CD4-positive, alpha-beta memory T cell (primary cell): Measurements from ENCODE around the gene SBNO2. TPM values are rescaled to one million over a fixed set of nuclear protein-coding genes. Genes with fewer than 3 reads are reported as not detected.
A peak's percentile ranks its signal among the peaks of the same experiment; 100 is the strongest.

Experiments used
- CTCF ChIA-PET: fragments of 350-600 bp; sonication (Branson Sonifier 250); formaldehyde crosslinking; loops from one replicate; lab custom pipeline; 2021; ENCODE audit warnings: inconsistent platforms; ENCODE audit not compliant: partially characterized antibody; lab: Charles Lee
- POLR2A ChIA-PET: fragments of 350-600 bp; sonication (Branson Sonifier 250); formaldehyde crosslinking; loops from one replicate; lab custom pipeline; 2021; ENCODE audit not compliant: partially characterized antibody; lab: Charles Lee
- DNase-seq, 5 donors: peaks; one replicate each; pipeline versions ENCODE4 v3.0.0 to v3.0.0-alpha.2; 2020 to 2022; ENCODE audit warnings: mixed read lengths in 1 of 5
- H3K27ac ChIP-seq: one replicate; pipeline ENCODE4 v1.7.0; 2013; ENCODE audit warnings: low read depth, low read length
- H3K27me3 ChIP-seq: 2 replicates; pipeline ENCODE4 v1.7.0; 2013; ENCODE audit warnings: mild to moderate bottlenecking, low read length, moderate library complexity; ENCODE audit not compliant: insufficient read depth
- H3K36me3 ChIP-seq: 2 replicates; pipeline ENCODE4 v1.7.0; 2013; ENCODE audit warnings: mild to moderate bottlenecking, low read length, moderate library complexity; ENCODE audit not compliant: insufficient read depth
- H3K4me1 ChIP-seq: 2 replicates; pipeline ENCODE4 v1.7.0; 2013; ENCODE audit warnings: mild to moderate bottlenecking, low read length, moderate library complexity; ENCODE audit not compliant: insufficient read depth
- H3K4me3 ChIP-seq, 2 donors: one replicate each; pipeline ENCODE4 v1.7.0; 2013; ENCODE audit warnings: low read length in 2 of 2, mild to moderate bottlenecking in 1 of 2
- H3K9me3 ChIP-seq, 2 donors: one replicate each; pipeline ENCODE4 v1.7.0; 2013; ENCODE audit warnings: low read length in 2 of 2, control low read depth in 1 of 2; ENCODE audit not compliant: control insufficient read depth in 1 of 2
- H3K27ac Mint-ChIP-seq, 7 donors: one replicate each; pipeline ENCODE4 v1.8.0; 2020 to 2021; ENCODE audit warnings: mixed read lengths in 7 of 7, mild to moderate bottlenecking in 6 of 7, inconsistent platforms in 3 of 7, moderate library complexity in 3 of 7
- H3K27me3 Mint-ChIP-seq, 2 donors: one replicate each; pipeline ENCODE4 v1.8.0; 2020 to 2021; ENCODE audit warnings: mixed read lengths in 2 of 2
- H3K36me3 Mint-ChIP-seq, 2 donors: one replicate each; pipeline ENCODE4 v1.8.0; 2020 to 2021; ENCODE audit warnings: mixed read lengths in 2 of 2, inconsistent platforms in 1 of 2, mild to moderate bottlenecking in 1 of 2
- H3K4me1 Mint-ChIP-seq, 4 donors: one replicate each; pipeline ENCODE4 v1.8.0; 2020 to 2021; ENCODE audit warnings: mixed read lengths in 4 of 4, mild to moderate bottlenecking in 1 of 4
- H3K4me3 Mint-ChIP-seq, 8 donors: one replicate each; pipeline ENCODE4 v1.8.0; 2020 to 2021; ENCODE audit warnings: mixed read lengths in 8 of 8, mild to moderate bottlenecking in 7 of 8, moderate library complexity in 6 of 8, inconsistent platforms in 3 of 8
- H3K9me3 Mint-ChIP-seq, 8 donors: one replicate each; pipeline ENCODE4 v1.8.0; 2020 to 2021; ENCODE audit warnings: mixed read lengths in 8 of 8, mild to moderate bottlenecking in 5 of 8, inconsistent platforms in 3 of 8, moderate library complexity in 1 of 8
- intact Hi-C: fragments of 100-400 bp; cut with micrococcal nuclease; formaldehyde crosslinking; loops from one replicate; pipeline ENCODE4 v1.15.1; 2023
- polyA plus RNA-seq, 2 donors: library from polyadenylated mRNA; unstranded; fragments of 300-500 nt; fragmentation: Illumina TruSeq; gene quantifications; one replicate each; pipeline ENCODE4 v1.2.3, GENCODE V29; 2021
- total RNA-seq, 2 experiments: library from RNA; stranded (reverse); gene quantifications; one replicate each; pipeline ENCODE4 v1.2.3, GENCODE V29; 2021

The SBNO2 gene
- total and polyA plus RNA-seq, 4 experiments from 2014 or later: 0.37 to 98.6 (median 48.1) TPM

DNA sequence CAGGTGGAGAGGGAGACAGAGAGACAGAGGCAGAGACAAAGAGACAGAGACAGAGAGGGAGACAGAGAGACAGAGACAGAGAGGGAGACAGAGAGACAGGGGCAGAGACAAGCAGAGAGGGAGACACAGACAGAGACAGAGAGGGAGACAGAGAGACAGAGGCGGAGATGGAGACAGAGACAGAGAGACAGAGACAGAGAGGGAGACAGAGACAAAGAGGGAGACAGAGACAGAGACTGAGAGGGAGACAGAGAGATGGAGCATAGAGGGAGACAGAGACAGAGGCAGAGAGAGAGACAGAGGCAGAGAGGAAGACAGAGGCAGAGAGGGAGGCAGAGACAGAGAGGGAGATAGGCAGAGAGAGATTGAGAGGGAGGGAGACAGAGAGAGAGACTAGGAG is 29.3 kb downstream of the SBNO2 start:
- H3K36me3 ChIP-seq: peaks cover 4% of the 10 kb centered on the region
- H3K4me1 Mint-ChIP-seq: peaks cover 3 to 7% (median 5%) of the 10 kb centered on the region in 4 donors
- CTCF ChIA-PET: no interaction called here

DNA sequence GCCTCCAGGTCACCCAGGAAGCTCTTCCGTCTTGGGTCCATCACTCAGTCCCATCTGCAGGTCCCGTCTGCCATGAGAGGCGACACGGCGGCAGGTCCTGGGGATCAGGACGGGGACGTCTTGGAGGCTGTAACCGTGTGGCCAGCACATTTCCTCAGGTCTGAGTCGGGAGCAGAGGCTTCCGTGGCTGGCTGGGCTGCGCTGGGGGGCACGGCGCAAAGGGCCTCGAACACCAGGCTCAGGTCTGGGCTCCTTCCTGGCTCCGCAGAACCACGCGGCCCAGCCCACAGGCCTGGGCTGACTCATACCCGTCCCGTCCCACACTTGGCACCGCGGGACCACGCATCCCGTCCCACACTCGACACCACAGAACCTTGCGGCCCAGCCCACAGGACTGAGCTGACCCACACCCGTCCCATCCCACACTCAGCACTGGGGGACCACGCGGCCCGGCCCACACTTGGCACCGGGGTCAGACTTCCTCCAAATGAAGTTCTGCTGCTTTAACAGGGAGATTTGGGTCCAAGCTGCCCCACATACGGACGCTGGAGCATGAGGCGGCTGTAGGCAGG is 30.2 kb downstream of the SBNO2 start:
- POLR2A ChIA-PET: no interaction called here
- intact Hi-C loops: no loop called here

More for the DNA sequence above, 29.3 kb downstream of the SBNO2 start:
- Histone ChIP-seq H3K4me1 (no peaks in the 10 kb centered on the region), H3K9me3 (no peaks in the 10 kb centered on the region), H3K27ac (no peak overlapping the region), H3K4me3 (no peak overlapping the region), H3K27me3 (no peaks in the 10 kb centered on the region)
- Mint-ChIP-seq H3K9me3 (peaks cover 0 to 4% (median 0%) of the 10 kb centered on the region in 8 donors), H3K4me3 (no peak overlapping the region), H3K27ac (peak overlapping the region in 5 of 7 donors; percentile 15 to 93 (median 87)), H3K36me3 (peaks cover 26 to 32% of the 10 kb centered on the region in 2 donors), H3K27me3 (no peaks in the 10 kb centered on the region)
- POLR2A ChIA-PET: no interaction called here
- intact Hi-C loops: no loop called here
- no peak for DNase-seq

GRCh38 chr19:1141944-1142343 is 32.1 kb downstream of the SBNO2 start:
- H3K36me3 Mint-ChIP-seq: peaks cover 32 to 36% of the 10 kb centered on the region in 2 donors
- H3K27me3 Mint-ChIP-seq: no peaks in the 10 kb centered on the region
- H3K27ac ChIP-seq: no peak overlapping the region
- no peaks in the 10 kb centered on the region for H3K36me3 ChIP-seq
- intact Hi-C loops: no loop called here
- H3K4me3 Mint-ChIP-seq: no peak overlapping the region
- H3K9me3 Mint-ChIP-seq: peaks cover 0 to 4% (median 0%) of the 10 kb centered on the region in 8 donors
- ChIA-PET POLR2A (no interaction called here), CTCF (no interaction called here)
- H3K4me1 Mint-ChIP-seq: peaks cover 3 to 10% (median 6%) of the 10 kb centered on the region in 4 donors
- peak overlapping the region in 5 of 7 donors; percentile 0 to 25 (median 9) for H3K27ac Mint-ChIP-seq
- H3K4me3 ChIP-seq: no peak overlapping the region
- DNase-seq: no peak
- H3K4me1 ChIP-seq: no peaks in the 10 kb centered on the region
- no peaks in the 10 kb centered on the region for H3K9me3 ChIP-seq
- no peaks in the 10 kb centered on the region for H3K27me3 ChIP-seq

More for the DNA sequence above, 30.2 kb downstream of the SBNO2 start:
- H3K4me1 ChIP-seq: no peaks in the 10 kb centered on the region
- no peak overlapping the region for H3K4me3 ChIP-seq
- no peaks in the 10 kb centered on the region for H3K27me3 ChIP-seq
- peaks cover 0 to 4% (median 0%) of the 10 kb centered on the region in 8 donors for H3K9me3 Mint-ChIP-seq
- H3K4me1 Mint-ChIP-seq: peaks cover 3 to 9% (median 6%) of the 10 kb centered on the region in 4 donors
- no peaks in the 10 kb centered on the region for H3K36me3 ChIP-seq
- peaks cover 30 to 32% of the 10 kb centered on the region in 2 donors for H3K36me3 Mint-ChIP-seq
- no peak overlapping the region for H3K27ac ChIP-seq
- CTCF ChIA-PET: no interaction called here
- no peak for DNase-seq
- no peaks in the 10 kb centered on the region for H3K27me3 Mint-ChIP-seq
- H3K4me3 Mint-ChIP-seq: no peak overlapping the region
- peak overlapping the region in 1 of 7 donors; percentile 68 for H3K27ac Mint-ChIP-seq
- H3K9me3 ChIP-seq: no peaks in the 10 kb centered on the region

DNA sequence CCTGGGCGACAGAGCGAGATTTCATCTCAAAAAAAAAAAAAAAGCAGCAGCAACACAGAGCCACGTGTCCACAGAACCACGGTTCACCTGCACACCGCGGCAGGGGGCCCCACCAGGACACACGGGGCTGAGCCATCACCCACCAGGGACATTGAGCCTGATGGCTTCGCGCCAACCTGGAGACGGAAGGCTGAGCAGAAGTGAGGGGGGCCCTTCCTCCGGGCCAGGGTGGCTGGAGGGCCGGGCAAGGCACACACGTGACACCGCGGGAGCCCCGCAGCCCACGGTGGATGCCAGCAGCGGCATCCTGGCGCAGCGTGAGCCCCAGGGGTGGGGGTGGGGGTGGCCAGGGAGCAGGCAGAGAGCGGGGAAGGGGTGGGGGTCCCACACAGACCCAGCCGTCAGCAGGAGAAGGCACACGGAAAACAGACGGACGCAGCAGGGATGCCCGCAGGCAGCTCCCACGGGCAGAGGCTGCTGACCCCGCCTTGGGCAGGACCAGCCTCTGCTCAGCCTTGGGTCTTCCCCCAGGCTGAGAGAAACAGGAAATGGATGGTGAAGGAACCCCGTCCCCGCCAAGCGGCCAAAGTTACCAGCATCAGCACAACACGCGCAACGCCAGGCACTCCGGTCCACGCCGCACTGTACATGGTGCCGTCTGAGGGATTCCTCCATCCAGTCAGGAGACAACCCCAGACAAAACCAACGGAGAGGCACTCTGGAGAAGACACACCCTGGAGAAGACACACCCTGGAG is 33.6 kb downstream of the SBNO2 start:
- no peak for DNase-seq
- H3K9me3 Mint-ChIP-seq: peaks cover 0 to 4% (median 0%) of the 10 kb centered on the region in 8 donors
- no peaks in the 10 kb centered on the region for H3K36me3 ChIP-seq
- POLR2A ChIA-PET: interaction anchor here (0.6 to 1.3 kb wide), 3 partner anchors 10 to 52 kb away, joined by 3 to 5 read pairs (median 3); no protein-coding TSS in a partner anchor
- H3K4me1 Mint-ChIP-seq: peaks cover 3 to 11% (median 9%) of the 10 kb centered on the region in 4 donors
- no peaks in the 10 kb centered on the region for H3K27me3 ChIP-seq
- intact Hi-C loops: no loop called here
- no peak overlapping the region for H3K4me3 ChIP-seq
- H3K9me3 ChIP-seq: no peaks in the 10 kb centered on the region
- no peaks in the 10 kb centered on the region for H3K27me3 Mint-ChIP-seq
- peak overlapping the region in 3 of 7 donors; percentile 12 to 43 (median 22) for H3K27ac Mint-ChIP-seq
- H3K4me3 Mint-ChIP-seq: no peak overlapping the region
- H3K36me3 Mint-ChIP-seq: peaks cover 25 to 36% of the 10 kb centered on the region in 2 donors
- H3K4me1 ChIP-seq: peaks cover 6% of the 10 kb centered on the region
- CTCF ChIA-PET: interaction anchor here (0.8 kb wide), 1 partner anchor 10 kb away, joined by 3 read pairs; no protein-coding TSS in a partner anchor
- H3K27ac ChIP-seq: no peak overlapping the region

- no peaks in the 10 kb centered on the region for H3K9me3 ChIP-seq
- no peaks in the 10 kb centered on the region for H3K36me3 ChIP-seq
- H3K27me3 ChIP-seq: no peaks in the 10 kb centered on the region
- Mint-ChIP-seq H3K36me3 (peaks cover 18 to 26% of the 10 kb centered on the region in 2 donors), H3K9me3 (peaks cover 0 to 4% (median 0%) of the 10 kb centered on the region in 8 donors), H3K4me3 (no peak overlapping the region), H3K27ac (peak overlapping the region in 1 of 7 donors; percentile 24), H3K4me1 (peaks cover 5 to 8% (median 6%) of the 10 kb centered on the region in 4 donors), H3K27me3 (no peaks in the 10 kb centered on the region)
- intact Hi-C loops: no loop called here
- CTCF ChIA-PET: no interaction called here
- H3K27ac ChIP-seq: no peak overlapping the region
- H3K4me1 ChIP-seq: peaks cover 9% of the 10 kb centered on the region
- no peak overlapping the region for H3K4me3 ChIP-seq
- POLR2A ChIA-PET: interaction anchor here (1.3 kb wide), 1 partner anchor 8 kb away, joined by 5 read pairs; no protein-coding TSS in a partner anchor
- DNase-seq: no peak
These were observed 34.9 kb downstream of the SBNO2 start for GRCh38 chr19:1139126-1139525.

DNA sequence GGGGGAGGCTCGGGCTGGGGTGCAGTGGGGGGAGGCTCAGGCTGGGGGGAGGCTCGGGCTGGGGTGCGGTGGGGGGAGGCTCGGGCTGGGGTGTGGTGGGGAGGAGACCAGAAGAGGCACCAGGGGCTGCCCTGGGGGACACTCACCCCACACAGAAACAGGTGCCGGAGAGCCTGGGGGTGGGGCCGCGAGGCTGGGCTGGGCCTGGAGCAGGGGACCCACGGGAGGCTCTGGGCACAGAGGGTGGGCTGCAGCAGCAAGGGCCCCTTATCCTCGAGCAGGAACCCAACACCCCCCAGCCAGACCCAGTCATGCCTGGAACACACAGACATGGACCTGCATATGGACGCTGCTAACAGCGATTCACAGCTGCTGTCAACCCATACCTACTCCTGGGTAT is 35.9 kb downstream of the SBNO2 start:
- intact Hi-C loops: no loop called here
- Mint-ChIP-seq H3K4me1 (peaks cover 10 to 16% (median 11%) of the 10 kb centered on the region in 4 donors), H3K4me3 (no peak overlapping the region), H3K27ac (no peak overlapping the region), H3K27me3 (no peaks in the 10 kb centered on the region), H3K36me3 (peaks cover 18 to 21% of the 10 kb centered on the region in 2 donors), H3K9me3 (peaks cover 0 to 4% (median 0%) of the 10 kb centered on the region in 8 donors)
- Histone ChIP-seq H3K9me3 (no peaks in the 10 kb centered on the region), H3K4me1 (peaks cover 17% of the 10 kb centered on the region), H3K27me3 (no peaks in the 10 kb centered on the region), H3K36me3 (no peaks in the 10 kb centered on the region), H3K27ac (no peak overlapping the region), H3K4me3 (no peak overlapping the region)
- DNase-seq: no peak
- ChIA-PET POLR2A (no interaction called here), CTCF (no interaction called here)
